HG02981 (cell line): ENCODE measurements around the gene EPB41L2.
"Not testable (repeated sequence)": the region's sequence is repeated elsewhere in the genome, so short reads cannot be mapped to it uniquely, and the experiment has no call there.

ENCODE experiments used
- ATAC-seq: cut with Tn5 transposase; IDR thresholded peaks from one replicate; pipeline ENCODE4 v1.9.1; 2021; ENCODE audit warnings: mild to moderate bottlenecking, moderate library complexity; ENCODE audit not compliant: unreplicated experiment

EPB41L2 gene

GRCh38 chr6:131005439-131006016, 57.5 kb downstream of the EPB41L2 start:
- no peak for ATAC-seq

- no peak for ATAC-seq
Measured at GRCh38 chr6:131004936-131005335, 58.1 kb downstream of the EPB41L2 start.

GRCh38 chr6:131004387-131004755, 58.7 kb downstream of the EPB41L2 start:
- ATAC-seq: no peak

- no peak for ATAC-seq
Measured at GRCh38 chr6:131003488-131004386, 59.3 kb downstream of the EPB41L2 start.

GRCh38 chr6:131002661-131002980, 60.4 kb downstream of the EPB41L2 start:
- no peak for ATAC-seq

GRCh38 chr6:131001945-131002660, 60.9 kb downstream of the EPB41L2 start:
- no peak for ATAC-seq

- no peak for ATAC-seq
Measured at GRCh38 chr6:131001111-131001736, 61.8 kb downstream of the EPB41L2 start.

- ATAC-seq: no peak
Measured at GRCh38 chr6:131000544-131000943, 62.5 kb downstream of the EPB41L2 start.

GRCh38 chr6:130997061-130997753, 65.8 kb downstream of the EPB41L2 start:
- no peak for ATAC-seq

- no peak for ATAC-seq
Measured at GRCh38 chr6:130996635-130997034, 66.4 kb downstream of the EPB41L2 start.

GRCh38 chr6:130995783-130996447, 67.1 kb downstream of the EPB41L2 start:
- no peak for ATAC-seq

GRCh38 chr6:130994319-130995097, 68.5 kb downstream of the EPB41L2 start:
- ATAC-seq: no peak

GRCh38 chr6:130993292-130993765, 69.7 kb downstream of the EPB41L2 start:
- no peak for ATAC-seq

GRCh38 chr6:130991422-130992137, 71.5 kb downstream of the EPB41L2 start:
- no peak for ATAC-seq

GRCh38 chr6:130987539-130987938, 75.5 kb downstream of the EPB41L2 start:
- not testable (repeated sequence) for ATAC-seq

- no peak for ATAC-seq
Measured at GRCh38 chr6:130985115-130985514, 77.9 kb downstream of the EPB41L2 start.

- no peak for ATAC-seq
Measured at GRCh38 chr6:130982941-130983456, 80.0 kb downstream of the EPB41L2 start.

- ATAC-seq: no peak
Measured at GRCh38 chr6:130982135-130982534, 80.9 kb downstream of the EPB41L2 start.

- ATAC-seq: no peak
Measured at GRCh38 chr6:130981409-130981808, 81.6 kb downstream of the EPB41L2 start.
